ENCODE results near the gene SRSF4.
"Not testable (repeated sequence)": the region's sequence is repeated elsewhere in the genome, so short reads cannot be mapped to it uniquely, and the experiment has no call there.

Gene SRSF4

GRCh38 chr1:29181413-29182225 lies at the start of gene SRSF4:
SRSF4 (minus strand) TSS chr1:29181900; CDS start chr1:29181752, 148 bp downstream.
- peak; percentile 98 for DNase-seq

DNA sequence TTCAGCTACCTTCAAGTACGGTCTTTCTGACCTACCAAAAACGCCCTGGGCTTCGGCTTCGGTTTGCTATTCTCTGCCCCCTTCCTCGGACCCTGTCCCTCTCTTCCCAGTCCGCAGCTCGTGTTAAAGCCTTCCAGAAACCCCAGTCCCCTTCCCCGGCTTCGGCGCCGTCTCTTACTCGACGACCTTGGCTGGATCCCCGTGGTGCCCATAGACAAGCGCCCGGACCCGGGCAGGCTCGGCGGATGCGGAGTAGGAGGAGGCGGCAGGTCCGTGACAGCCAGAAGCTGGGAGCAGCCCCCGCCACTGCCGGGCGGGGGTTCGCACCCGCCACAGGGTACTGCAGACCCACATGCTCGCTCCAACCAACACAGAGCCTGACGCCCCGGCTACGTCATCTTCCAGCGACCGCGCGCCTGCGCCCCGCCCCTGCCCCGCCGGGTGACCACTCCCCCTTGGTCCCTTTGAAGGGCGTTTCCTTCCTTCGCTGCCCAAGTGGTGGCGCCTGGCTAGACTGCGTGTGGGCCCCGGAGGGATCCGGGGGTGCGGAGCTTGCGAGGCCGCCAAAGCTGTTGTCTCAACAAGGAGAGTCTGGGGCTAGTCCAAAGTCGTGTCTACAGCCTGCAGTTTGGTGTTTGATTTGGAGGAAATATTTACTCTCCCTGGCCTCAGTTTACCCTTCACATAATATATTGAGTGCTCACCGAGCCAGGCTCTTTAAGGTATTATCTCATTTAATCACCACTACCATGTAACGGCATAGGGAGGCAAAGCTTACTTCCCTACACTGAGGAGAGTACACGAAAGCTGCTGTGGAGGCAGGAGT lies 49.1 kb upstream of the SRSF4 start, which contains the start of gene MECR:
TSS of gene MECR (minus strand) at position 382 of the 826 bp plus-strand sequence. CDS start at position 354, 28 bp downstream.
- peak; percentile 93 for DNase-seq

GRCh38 chr1:29230204-29230552 lies 48.5 kb upstream of the SRSF4 start:
- DNase-seq = no peak

DNA sequence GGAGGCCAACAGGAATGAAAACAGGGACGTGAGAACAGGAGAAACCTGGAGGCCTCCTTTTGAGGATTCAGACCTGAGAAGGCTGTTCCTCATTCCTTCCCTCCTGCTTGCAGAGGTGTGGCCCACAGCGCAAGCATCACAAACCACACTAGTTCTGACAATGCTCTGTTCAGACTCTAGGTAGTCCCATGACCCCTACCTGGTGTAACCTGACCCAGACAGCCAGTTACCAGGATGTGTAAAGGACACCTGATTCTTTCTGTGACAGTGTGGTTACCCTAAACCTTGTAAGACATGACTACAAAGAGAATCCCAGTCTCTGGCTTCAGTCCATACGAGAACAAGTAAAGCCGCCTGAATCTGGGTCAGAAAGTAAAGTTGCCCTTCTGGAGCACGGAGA lies 45.8 kb upstream of the SRSF4 start:
- no peak for DNase-seq

DNA sequence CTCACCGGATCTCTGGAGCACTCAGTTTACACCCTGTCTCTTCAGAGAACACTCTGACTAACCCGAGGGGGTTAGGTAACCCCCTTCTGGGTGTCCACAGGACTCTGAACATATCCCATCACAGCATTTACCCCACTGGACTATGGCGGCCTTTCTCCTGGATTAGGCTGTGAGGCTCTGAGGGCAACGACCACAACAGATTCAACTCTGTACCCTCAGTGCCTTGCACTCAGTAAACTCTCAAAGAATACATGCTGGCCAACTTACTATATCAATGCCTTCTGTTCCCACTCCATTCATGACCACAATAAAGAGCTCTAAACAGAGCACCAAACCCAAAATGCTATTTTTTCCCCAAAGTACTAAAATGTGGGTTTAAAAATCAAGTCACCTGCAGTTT lies 43.7 kb upstream of the SRSF4 start:
- no peak for DNase-seq

- no peak for DNase-seq
Observed at GRCh38 chr1:29224356-29224837, 42.7 kb upstream of the SRSF4 start.

DNA sequence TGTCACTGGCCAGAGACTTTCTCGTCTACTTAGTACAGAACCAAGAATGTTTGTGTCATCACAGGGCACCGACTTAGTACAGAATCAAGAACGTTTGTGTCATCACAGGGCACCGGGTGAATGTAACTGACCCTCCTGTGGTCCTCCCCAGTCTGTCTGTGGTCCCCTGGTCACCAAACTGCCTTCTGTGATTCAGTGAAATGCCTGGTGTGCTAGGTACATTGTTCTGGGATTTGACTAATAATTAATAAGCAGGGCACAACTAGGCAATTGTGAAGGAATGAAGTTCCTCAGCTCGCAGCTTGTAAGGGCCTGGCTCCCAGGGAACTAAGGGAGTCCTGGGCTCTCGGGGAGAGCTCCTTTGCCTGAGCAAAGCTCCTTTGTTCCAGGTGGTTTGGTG lies 41.8 kb upstream of the SRSF4 start:
- no peak for DNase-seq

- no peak for DNase-seq
Observed at GRCh38 chr1:29222686-29223085, 41.0 kb upstream of the SRSF4 start.

GRCh38 chr1:29222260-29222659 lies 40.6 kb upstream of the SRSF4 start:
- DNase-seq = not testable (repeated sequence)

DNA sequence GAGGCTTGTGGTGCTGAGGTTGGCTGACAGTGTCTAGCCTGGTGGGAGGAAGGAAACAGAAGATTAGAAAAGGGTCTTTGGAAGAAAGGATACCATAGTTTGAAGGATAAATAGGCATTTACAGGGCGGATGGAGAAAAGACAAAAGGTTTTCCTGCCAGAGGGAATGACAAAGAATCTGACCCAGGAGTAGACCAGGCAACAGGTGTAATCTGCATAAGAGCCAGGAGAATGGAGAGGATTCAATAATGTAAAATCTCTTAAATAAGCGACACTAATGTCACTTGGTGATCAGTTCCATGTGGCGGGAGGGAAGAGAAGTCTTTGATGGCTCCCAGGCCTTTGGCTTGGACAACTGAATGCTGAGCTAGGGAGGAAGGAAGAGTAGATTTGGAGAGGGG lies 39.6 kb upstream of the SRSF4 start:
- no peak for DNase-seq

- DNase-seq = no peak
Observed at GRCh38 chr1:29218223-29218622, 36.5 kb upstream of the SRSF4 start.

DNA sequence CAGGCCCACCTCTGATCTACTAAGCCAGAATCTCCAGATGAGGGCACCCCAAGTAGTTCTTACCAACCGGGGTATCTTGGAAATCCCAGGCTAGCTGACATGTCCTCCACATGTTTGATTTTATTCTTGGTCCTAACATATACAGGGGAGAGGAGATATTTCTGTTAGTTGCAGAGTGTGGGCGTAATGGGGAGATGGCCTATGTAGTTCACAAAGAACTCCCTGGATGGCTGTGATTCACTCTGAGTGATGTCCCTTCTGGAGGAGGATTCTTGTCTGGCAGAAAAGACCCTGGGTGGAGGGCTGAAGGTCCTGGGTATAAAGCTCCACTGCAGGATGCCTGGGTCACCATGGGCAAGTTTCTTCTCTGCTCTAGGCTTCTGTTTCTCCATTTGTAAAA lies 35.9 kb upstream of the SRSF4 start:
- DNase-seq = no peak

- peak; percentile 69 for DNase-seq
Observed at GRCh38 chr1:29213055-29213454, 31.4 kb upstream of the SRSF4 start.

GRCh38 chr1:29211086-29212030 lies 29.7 kb upstream of the SRSF4 start:
- no peak for DNase-seq

- DNase-seq = no peak
Observed at GRCh38 chr1:29210278-29211085, 28.8 kb upstream of the SRSF4 start.

DNA sequence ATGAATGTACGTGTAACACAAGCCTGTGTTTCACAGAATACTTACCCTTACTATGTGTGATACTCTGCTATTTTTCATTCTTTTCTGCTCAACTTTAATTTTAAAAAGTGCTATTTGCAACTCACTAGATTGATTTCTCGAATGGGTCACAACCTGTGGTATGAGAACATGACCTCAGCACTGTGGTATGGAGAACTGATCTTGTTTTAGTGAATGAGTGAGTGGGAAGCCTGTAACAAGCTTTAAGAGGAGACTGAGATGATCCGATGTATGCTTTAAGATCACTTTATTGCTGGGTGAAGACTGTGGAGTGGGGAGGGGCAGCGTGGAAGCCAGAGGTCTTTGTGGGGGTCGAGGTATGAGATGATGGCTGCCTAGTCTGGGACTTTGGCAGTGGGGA lies 27.5 kb upstream of the SRSF4 start:
- no peak for DNase-seq

DNA sequence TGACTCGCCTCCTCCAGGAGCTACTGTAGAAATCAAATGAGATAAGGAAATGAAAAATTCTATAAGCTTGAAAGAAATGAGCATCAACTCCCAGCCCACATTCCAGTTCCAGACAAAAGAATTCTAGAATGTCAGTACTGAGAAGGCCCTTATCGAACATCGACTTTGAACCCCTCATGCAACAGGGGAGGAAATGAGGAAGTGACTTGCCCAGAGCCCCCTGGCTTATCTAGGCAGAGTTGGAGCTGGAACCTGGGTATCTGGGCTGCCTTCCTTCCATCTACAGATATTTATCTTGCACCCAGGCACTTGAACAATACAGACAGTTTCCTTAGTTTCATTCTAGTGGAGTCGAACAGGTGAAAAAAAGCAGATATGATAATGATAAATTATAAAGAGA lies 26.7 kb upstream of the SRSF4 start:
- no peak for DNase-seq

DNA sequence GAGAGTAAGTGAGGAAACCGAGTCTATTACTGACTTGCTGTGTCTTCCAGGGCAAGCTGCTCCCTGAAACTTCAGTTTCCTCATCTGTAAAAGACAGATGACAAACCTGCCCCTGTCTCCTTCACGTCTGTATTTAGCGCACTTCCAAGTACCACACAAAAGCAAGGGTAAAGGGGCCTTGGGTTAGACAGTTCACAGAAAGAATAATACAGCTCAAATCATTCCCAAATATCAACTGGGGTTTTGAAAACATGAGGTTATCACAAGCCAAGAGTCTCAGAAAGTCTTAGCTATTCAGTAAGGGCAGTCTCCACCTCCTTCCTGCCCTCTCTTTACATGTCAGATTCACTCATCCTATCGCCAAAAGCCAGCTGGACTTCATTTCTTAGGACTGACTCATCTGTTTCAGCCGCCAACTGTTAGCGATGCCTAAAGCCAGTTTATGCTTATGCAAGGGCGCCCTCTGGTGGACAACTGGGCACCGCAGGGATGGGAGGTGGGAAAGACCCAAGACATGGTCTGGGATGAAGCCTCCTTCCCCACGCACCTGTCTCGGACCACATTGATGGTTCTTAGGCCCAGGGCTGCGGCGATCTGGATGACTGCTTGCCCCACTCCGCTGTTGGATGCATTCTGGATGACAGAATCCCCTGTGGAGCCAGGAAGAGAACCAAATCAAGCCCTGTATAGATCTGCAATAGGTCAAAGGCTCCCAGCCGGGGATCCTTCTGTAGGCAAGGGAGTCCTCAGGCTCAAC lies 21.1 kb upstream of the SRSF4 start:
- DNase-seq = peak; percentile 86

DNA sequence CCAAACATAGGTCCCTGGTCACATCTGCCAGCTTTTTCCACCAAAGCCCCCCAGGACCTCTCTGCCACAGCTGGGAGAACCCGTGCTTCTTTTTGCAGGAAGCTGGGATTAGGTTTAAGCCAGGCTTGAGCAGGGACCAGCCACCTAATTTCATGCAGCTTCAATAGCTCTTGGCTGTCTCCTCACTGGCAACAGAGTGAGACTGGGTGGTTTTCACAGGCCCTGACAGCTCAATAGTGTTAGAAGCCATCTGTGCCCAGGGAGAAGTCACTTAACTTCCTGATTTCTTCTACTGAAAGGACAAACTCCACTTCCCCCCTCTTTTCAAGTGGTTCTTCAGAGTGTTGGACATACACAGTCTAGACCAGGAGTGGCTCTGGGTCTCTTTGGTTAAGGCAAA lies 20.4 kb upstream of the SRSF4 start:
- DNase-seq = no peak

GRCh38 chr1:29201595-29202051 lies 19.9 kb upstream of the SRSF4 start:
- no peak for DNase-seq

Measured in NCI-H2227 treated with DMSO at 0.1 percent for 48 hours (cell line).